Airway epithelial cell (primary cell): ENCODE data around the gene RALGAPA1. TPM values are rescaled to one million over a fixed set of nuclear protein-coding genes. Genes with fewer than 3 reads are reported as not detected.

Source experiments
- total RNA-seq: library from RNA; depleted of rRNA; stranded (reverse); fragments of >200 nt; gene quantifications from 2 replicates; pipeline ENCODE4 v1.2.3, GENCODE V29; 2015

The RALGAPA1 gene
- total RNA-seq = 23.7 and 26.3 TPM in 2 replicates

DNA sequence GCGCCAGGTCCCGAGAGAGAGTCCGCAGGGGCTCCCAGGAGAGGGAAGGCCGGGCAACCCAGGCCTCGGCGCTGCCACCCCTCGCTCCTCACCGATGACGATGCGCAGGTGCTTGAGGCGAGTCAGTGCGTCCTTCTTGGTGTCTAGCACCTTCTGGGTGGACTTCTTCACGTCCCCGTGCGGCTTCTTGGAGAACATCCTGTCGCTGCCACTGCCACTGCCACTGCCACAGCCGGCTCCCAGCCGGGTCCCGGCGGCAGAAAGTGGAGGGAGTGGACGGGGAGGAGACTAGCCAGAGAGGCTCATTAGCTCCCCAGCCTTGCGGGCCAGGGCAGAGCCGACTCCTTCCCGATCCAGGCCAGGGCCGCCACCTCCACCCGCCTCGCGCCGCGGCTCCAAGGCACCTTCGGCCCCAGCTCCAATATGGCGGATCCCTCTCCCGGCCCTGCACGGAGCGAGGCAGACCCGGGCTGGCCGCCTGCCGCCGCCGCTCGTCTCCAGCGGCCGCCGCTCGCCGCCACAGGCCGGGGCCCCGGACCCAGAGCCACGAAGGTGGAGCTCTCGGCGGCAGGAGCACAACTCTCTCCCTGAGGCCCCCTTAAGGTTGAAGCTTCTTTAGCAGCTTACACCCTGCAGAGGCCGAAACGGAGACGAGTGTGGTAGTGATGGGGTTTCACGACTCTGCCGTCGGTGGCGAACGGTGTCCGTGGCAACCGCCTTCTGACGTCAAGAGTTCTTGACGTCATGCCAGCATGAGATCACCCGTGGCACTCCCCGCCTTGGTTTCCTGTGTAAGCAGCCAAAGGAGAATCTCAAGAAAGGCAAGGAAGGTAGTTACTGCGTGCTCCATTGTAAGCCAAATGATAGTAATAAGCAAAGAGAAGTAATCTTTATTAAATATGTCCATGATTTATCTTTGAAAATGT lies at the start of gene RALGAPA1:
TSS of gene RALGAPA1 (minus strand) at position 658 of the 926 bp plus-strand sequence. CDS start at position 198, 460 bp downstream.

DNA sequence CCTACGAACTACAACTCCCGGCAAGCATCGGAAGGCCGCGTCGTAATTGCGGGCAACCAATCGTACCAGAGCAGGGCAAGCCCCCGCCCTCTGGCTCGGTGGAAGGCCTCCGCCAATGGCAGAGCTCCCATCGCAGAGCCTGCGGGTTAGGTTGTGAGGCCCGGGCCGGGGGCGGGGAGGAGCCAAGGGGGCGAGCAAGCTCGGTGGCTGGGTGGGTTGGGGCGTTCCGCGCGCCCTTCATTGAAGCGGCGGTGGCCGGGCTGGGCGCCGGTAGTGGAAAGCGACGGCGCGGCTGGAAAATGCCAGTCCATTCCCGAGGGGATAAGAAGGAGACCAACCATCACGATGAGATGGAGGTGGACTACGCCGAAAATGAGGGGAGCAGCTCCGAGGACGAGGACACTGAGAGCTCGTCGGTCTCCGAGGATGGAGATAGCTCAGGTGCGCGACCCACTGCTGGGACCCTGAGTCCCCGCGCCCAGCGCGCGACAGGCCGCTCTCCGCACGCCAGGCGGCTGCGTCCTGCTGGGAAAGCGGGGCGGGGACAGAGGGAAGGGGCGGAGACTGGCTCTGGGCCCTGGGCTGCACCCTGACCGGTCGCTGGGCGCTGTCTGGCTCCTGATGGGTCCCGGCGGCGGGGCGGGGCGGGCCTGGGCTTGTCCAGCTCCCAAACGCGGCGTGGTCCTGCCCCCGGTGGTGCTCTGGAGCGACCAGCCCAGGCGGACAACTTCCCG lies 17.3 kb upstream of the RALGAPA1 start, which contains the start of gene BRMS1L:
TSS of gene BRMS1L (plus strand) at position 121 of the 734 bp plus-strand sequence. CDS start at position 300, 179 bp downstream.

DNA sequence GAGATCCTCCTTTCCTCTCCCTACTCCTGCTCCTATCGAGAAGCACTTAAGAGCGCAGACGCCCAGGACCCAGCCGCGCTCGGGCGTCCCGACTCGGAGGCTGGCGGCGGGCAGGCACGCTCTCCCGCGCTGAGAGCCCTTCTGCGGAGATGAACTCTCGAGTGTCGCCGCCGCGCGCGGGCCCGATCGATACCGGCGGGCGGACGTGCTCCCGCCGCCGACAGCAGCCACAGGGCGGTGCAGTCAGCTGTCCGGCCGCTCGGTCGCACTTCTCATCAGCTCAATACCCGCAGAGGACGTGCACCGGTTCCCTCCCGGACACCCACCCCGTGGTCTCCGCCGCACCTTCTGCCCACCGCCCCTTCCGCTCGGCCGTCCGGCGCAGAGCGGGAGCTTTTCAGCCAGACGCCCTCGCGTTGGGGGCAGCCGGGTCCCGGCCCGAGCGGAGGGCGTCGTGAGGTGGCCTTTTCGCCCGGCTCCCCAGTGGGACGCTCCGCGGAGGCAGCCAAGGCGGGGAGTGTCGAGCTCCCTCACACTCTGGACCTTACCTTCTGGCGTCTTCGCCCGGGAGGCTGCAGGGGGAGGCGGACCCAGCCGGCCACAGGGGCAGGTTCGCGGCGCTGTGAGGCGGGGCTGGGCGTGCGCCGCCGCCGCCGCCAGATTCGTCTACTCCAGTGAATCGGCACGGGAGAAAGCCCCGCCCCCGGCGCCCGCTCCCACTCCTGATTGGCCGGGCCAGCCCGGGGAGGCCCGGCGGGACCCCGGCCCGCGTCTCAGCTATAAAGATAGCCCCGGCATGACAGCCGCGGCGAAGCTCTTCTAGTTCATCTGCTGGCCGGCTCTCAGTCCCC lies 275.5 kb downstream of the RALGAPA1 start, which contains the start of gene INSM2:
TSS of gene INSM2 (plus strand) at position 808 of the 851 bp plus-strand sequence. CDS start 89 bp downstream, outside the sequence.

Other genes with a start within 250 kb of the RALGAPA1 start
- 4.7 and 7.0 TPM in 2 replicates for gene BRMS1L, start 17.0 kb upstream of the RALGAPA1 start, total RNA-seq